Panc1 (cell line): ENCODE measurements around the gene PLCL1. TPM values are rescaled to one million over a fixed set of nuclear protein-coding genes. Genes with fewer than 3 reads are reported as not detected.

Experiments
- ATAC-seq: fragments of 200-7000 bp; cut with Tn5 transposase; 2 replicates; pipeline ENCODE4 v1.9.1; 2020; ENCODE audit warnings: mild to moderate bottlenecking, moderate library complexity
- BruUV-seq: library from RNA; stranded (reverse); fragments of 400-500 nt; replicated peaks from 2 replicates; lab custom pipeline; 2021; lab: Mats Ljungman, UMichigan
- CTCF ChIA-PET: fragments of 300-600 bp; sonication (Branson Sonifier 250); formaldehyde crosslinking; loops from one replicate; lab custom pipeline; 2022; ENCODE audit warnings: antibody characterized with exemption; lab: Charles Lee
- POLR2A ChIA-PET: fragments of 300-600 bp; sonication (Branson Sonifier 250); formaldehyde crosslinking; loops from one replicate; lab custom pipeline; 2022; ENCODE audit warnings: antibody characterized with exemption; lab: Charles Lee
- DNase-seq: peaks from one replicate; pipeline ENCODE4 v3.0.0-alpha.2; 2010; ENCODE audit warnings: low read depth, low spot score
- H3K27ac ChIP-seq: 2 replicates; pipeline ENCODE4 v1.5.1; 2011; ENCODE audit warnings: mild to moderate bottlenecking, low read length, inconsistent platforms
- H3K27me3 ChIP-seq: fragments of 200-500 bp; sonication (Bioruptor generic); 2 replicates; pipeline ENCODE4 v1.6.0; 2014; ENCODE audit warnings: low read length, inconsistent platforms; ENCODE audit not compliant: control insufficient read depth, insufficient read depth
- H3K36me3 ChIP-seq: fragments of 200-500 bp; sonication (Bioruptor generic); 2 replicates; pipeline ENCODE4 v1.5.1; 2014; ENCODE audit warnings: inconsistent platforms, mild to moderate bottlenecking, low read length, moderate library complexity; ENCODE audit not compliant: control insufficient read depth, insufficient read depth
- H3K4me1 ChIP-seq: 2 replicates; pipeline ENCODE4 v1.5.1; 2011; ENCODE audit warnings: inconsistent platforms, mild to moderate bottlenecking, low read length, moderate library complexity; ENCODE audit not compliant: control insufficient read depth, insufficient read depth
- H3K4me3 ChIP-seq, 2 experiments: 2 replicates each; pipeline ENCODE4 v1.5.1; 2011 to 2012; ENCODE audit warnings: low read depth in 2 of 2, low read length in 2 of 2, mild to moderate bottlenecking in 2 of 2, inconsistent platforms in 1 of 2, moderate library complexity in 1 of 2
- H3K9me3 ChIP-seq: fragments of 200-500 bp; sonication (Bioruptor generic); 2 replicates; pipeline ENCODE4 v1.5.1; 2014; ENCODE audit warnings: low read depth, mild to moderate bottlenecking, inconsistent platforms, low read length, moderate library complexity; ENCODE audit not compliant: control insufficient read depth, insufficient read depth
- POLR2AphosphoS5 ChIP-seq: IDR thresholded peaks from 2 replicates; pipeline ENCODE4 v1.6.1; 2012; ENCODE audit warnings: mild to moderate bottlenecking, low read depth, low read length, moderate library complexity
- SIN3A ChIP-seq: IDR thresholded peaks from 2 replicates; pipeline ENCODE4 v1.6.1; 2012; ENCODE audit warnings: low read depth, mild to moderate bottlenecking, low read length, moderate library complexity, borderline replicate concordance; ENCODE audit not compliant: insufficient read depth
- TCF7L2 ChIP-seq: IDR thresholded peaks from 2 replicates; pipeline ENCODE4 v1.6.1; 2011; ENCODE audit warnings: mild to moderate bottlenecking, low read depth, low read length, inconsistent platforms
- in situ Hi-C: cut with HindIII; loops from 2 replicates; pipeline ENCODE4 v1.10.0; 2016; ENCODE audit warnings: low sequenced_read_pairs, low pct_unique_long_range_greater_than_20kb
- intact Hi-C: fragments of 100-400 bp; cut with micrococcal nuclease; formaldehyde crosslinking; loops from one replicate; pipeline ENCODE4 v1.10.0; 2022; ENCODE audit not compliant: unreplicated experiment
- total RNA-seq: library from RNA; stranded (reverse); gene quantifications from one replicate; pipeline ENCODE4 v1.2.1, GENCODE V29; 2021; ENCODE audit not compliant: unreplicated experiment
- TF ChIP-seq, protein P1 (sequence below): fragments of 450-650 bp; IDR thresholded peaks from 2 replicates; pipeline ENCODE4 v1.5.1; 2017; ENCODE audit warnings: mild to moderate bottlenecking
- TF ChIP-seq, protein P2 (sequence below), 2 experiments: IDR thresholded peaks; 2 replicates each; pipeline ENCODE4 v1.6.1; 2011 to 2012; ENCODE audit warnings: low read depth in 2 of 2, control low read depth in 1 of 2, low read length in 1 of 2, mild to moderate bottlenecking in 1 of 2, moderate library complexity in 1 of 2; ENCODE audit not compliant: insufficient read depth in 1 of 2

The PLCL1 gene
- total RNA-seq, 1 experiment from 2014 or later = not detected

DNA sequence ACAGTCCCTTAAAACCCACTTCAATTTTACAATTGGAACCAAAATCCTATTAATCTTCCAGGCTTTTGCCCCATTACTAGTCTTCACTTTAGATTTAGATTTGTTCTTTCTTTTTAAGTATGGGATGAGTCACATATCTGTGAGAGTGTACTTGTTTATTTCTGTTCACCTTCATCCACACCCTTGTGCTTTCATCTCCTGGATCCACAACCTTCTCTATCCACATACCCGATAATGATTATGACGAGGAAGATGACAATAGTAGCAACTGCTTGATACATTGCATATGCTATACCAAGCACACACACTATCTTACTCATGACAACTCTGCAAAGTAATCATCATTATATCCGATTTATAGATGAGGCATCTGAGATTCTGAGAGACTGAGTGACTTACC lies 297.3 kb downstream of the PLCL1 start:
- CTCF ChIA-PET = no interaction called here
- H3K27ac ChIP-seq = no peak overlapping the region
- no peak overlapping the region for H3K4me3 ChIP-seq
- no peak for DNase-seq
- H3K36me3 ChIP-seq = no peaks in the 10 kb centered on the region
- in situ Hi-C loops = no loop called here
- no TSS peak for BruUV-seq
- no peaks in the 10 kb centered on the region for H3K4me1 ChIP-seq
- peaks cover 4% of the 10 kb centered on the region; the same call in 1 of the 2 replicates for H3K27me3 ChIP-seq
- TF ChIP-seq, protein P1, sequence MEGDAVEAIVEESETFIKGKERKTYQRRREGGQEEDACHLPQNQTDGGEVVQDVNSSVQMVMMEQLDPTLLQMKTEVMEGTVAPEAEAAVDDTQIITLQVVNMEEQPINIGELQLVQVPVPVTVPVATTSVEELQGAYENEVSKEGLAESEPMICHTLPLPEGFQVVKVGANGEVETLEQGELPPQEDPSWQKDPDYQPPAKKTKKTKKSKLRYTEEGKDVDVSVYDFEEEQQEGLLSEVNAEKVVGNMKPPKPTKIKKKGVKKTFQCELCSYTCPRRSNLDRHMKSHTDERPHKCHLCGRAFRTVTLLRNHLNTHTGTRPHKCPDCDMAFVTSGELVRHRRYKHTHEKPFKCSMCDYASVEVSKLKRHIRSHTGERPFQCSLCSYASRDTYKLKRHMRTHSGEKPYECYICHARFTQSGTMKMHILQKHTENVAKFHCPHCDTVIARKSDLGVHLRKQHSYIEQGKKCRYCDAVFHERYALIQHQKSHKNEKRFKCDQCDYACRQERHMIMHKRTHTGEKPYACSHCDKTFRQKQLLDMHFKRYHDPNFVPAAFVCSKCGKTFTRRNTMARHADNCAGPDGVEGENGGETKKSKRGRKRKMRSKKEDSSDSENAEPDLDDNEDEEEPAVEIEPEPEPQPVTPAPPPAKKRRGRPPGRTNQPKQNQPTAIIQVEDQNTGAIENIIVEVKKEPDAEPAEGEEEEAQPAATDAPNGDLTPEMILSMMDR = no peak
- TF ChIP-seq SIN3A = no peak
- H3K9me3 ChIP-seq = no peaks in the 10 kb centered on the region
- intact Hi-C loops = no loop called here
- no peak for ATAC-seq
- POLR2A ChIA-PET = no interaction called here

DNA sequence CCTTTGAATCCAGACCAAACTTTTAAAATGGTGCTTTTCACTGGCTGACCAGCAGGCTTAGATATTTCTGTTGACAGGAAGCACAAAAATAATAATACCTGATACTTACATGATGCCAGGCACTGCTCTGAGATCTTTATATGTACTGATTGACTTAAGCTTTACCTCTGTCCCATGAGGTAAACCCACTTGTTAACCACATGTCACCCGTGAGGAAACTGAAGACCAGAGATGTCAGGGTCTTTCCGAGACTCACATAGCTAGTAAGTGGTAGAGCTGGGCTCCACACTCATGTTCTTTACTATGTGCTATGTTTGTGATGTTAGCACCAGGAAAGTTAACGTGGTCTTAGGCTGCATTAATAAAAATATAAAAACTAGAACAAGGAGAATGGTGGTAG lies 297.7 kb downstream of the PLCL1 start:
- TF ChIP-seq SIN3A (no peak), TCF7L2 (no peak), POLR2AphosphoS5 (no peak)
- TF ChIP-seq, protein P1 = no peak
- TF ChIP-seq, protein P2, sequence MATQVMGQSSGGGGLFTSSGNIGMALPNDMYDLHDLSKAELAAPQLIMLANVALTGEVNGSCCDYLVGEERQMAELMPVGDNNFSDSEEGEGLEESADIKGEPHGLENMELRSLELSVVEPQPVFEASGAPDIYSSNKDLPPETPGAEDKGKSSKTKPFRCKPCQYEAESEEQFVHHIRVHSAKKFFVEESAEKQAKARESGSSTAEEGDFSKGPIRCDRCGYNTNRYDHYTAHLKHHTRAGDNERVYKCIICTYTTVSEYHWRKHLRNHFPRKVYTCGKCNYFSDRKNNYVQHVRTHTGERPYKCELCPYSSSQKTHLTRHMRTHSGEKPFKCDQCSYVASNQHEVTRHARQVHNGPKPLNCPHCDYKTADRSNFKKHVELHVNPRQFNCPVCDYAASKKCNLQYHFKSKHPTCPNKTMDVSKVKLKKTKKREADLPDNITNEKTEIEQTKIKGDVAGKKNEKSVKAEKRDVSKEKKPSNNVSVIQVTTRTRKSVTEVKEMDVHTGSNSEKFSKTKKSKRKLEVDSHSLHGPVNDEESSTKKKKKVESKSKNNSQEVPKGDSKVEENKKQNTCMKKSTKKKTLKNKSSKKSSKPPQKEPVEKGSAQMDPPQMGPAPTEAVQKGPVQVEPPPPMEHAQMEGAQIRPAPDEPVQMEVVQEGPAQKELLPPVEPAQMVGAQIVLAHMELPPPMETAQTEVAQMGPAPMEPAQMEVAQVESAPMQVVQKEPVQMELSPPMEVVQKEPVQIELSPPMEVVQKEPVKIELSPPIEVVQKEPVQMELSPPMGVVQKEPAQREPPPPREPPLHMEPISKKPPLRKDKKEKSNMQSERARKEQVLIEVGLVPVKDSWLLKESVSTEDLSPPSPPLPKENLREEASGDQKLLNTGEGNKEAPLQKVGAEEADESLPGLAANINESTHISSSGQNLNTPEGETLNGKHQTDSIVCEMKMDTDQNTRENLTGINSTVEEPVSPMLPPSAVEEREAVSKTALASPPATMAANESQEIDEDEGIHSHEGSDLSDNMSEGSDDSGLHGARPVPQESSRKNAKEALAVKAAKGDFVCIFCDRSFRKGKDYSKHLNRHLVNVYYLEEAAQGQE (IDR thresholded peaks at IDR 0.05; ENCODE audit: insufficient read depth in 1 of 2, low read depth in 2 of 2, low read length in 1 of 2) = no peak
- POLR2A ChIA-PET = no interaction called here
- intact Hi-C loops = no loop called here
- Histone ChIP-seq H3K4me1 (no peaks in the 10 kb centered on the region), H3K27ac (no peak overlapping the region), H3K9me3 (no peaks in the 10 kb centered on the region), H3K4me3 (no peak overlapping the region), H3K27me3 (peaks cover 4% of the 10 kb centered on the region; the same call in 1 of the 2 replicates), H3K36me3 (no peaks in the 10 kb centered on the region)
- CTCF ChIA-PET = no interaction called here
- no TSS peak for BruUV-seq
- no peak for ATAC-seq
- no peak for DNase-seq
- in situ Hi-C loops = no loop called here
